Gastrocnemius medialis (tissue), 4 donors: ENCODE results near the gene OR51S1. TPM values are rescaled to one million over a fixed set of nuclear protein-coding genes. Genes with fewer than 3 reads are reported as not detected.

Source experiments
- ATAC-seq, 2 donors: fragments of 150-250 bp; one replicate each; pipeline ENCODE4 v1.9.1; 2016
- DNase-seq, 2 donors: peaks; one replicate each; pipeline ENCODE4 v3.0.0-alpha.2; 2019
- H3K27ac ChIP-seq, 4 donors: fragments of 200-600 bp; sonication (generic); 1 replicate in 1 of 4; 2 replicates in 3 of 4; pipeline ENCODE4 v1.5.1; 2016 to 2018; ENCODE audit warnings: mild to moderate bottlenecking in 2 of 4, moderate library complexity in 1 of 4
- H3K27me3 ChIP-seq, 3 donors: fragments of 200-600 bp; sonication (generic) in 2 of 3; 1 replicate in 1 of 3; 2 replicates in 2 of 3; pipeline versions ENCODE4 v1.5.1 to v1.6.0; 2016 to 2019; ENCODE audit warnings: mild to moderate bottlenecking in 1 of 3, moderate library complexity in 1 of 3
- H3K36me3 ChIP-seq, 2 donors: fragments of 200-600 bp; sonication (generic) in 1 of 2; one replicate each; pipeline ENCODE4 v1.5.1; 2017 to 2018
- H3K4me1 ChIP-seq, 2 donors: fragments of 200-600 bp; sonication (generic) in 1 of 2; one replicate each; pipeline ENCODE4 v1.5.1; 2016 to 2017; ENCODE audit warnings: mild to moderate bottlenecking in 2 of 2
- H3K4me3 ChIP-seq, 4 donors: fragments of 200-600 bp; sonication (generic) in 3 of 4; 1 replicate in 1 of 4; 2 replicates in 3 of 4; pipeline ENCODE4 v1.5.1; 2016 to 2019; ENCODE audit warnings: mild to moderate bottlenecking in 2 of 4
- H3K9me3 ChIP-seq, 3 donors: fragments of 200-600 bp; sonication (generic) in 2 of 3; 1 replicate in 1 of 3; 2 replicates in 2 of 3; pipeline ENCODE4 v1.5.1; 2016 to 2019
- CTCF ChIP-seq, 5 experiments: fragments of 450-650 bp in 3 of 5; fragments of 200-600 bp in 2 of 5; sonication (generic) in 2 of 5; IDR thresholded peaks in 4 of 5; conservative IDR thresholded peaks in 1 of 5; 1 replicate in 4 of 5; 2 replicates in 1 of 5; pipeline ENCODE4 v1.5.1; 2016 to 2019; ENCODE audit warnings: antibody characterized with exemption in 5 of 5, mild to moderate bottlenecking in 3 of 5, moderate library complexity in 3 of 5
- POLR2A ChIP-seq, 2 donors: fragments of 450-650 bp; IDR thresholded peaks; one replicate each; pipeline ENCODE4 v1.6.1; 2017; ENCODE audit warnings: antibody characterized with exemption in 2 of 2, mild to moderate bottlenecking in 2 of 2, moderate library complexity in 2 of 2
- in situ Hi-C, 4 donors: fragments of 200-750 bp; cut with MboI; loops; one replicate each; pipeline versions ENCODE4 v1.15.0 to v1.8.0; 2017; ENCODE audit warnings: low sequenced_read_pairs in 4 of 4
- intact Hi-C: fragments of 100-400 bp; cut with DNase I; formaldehyde crosslinking; loops from one replicate; pipeline ENCODE4 v1.15.1; 2023; ENCODE audit warnings: low total_unique reads
- total RNA-seq, 4 donors: library from RNA; depleted of rRNA; stranded (reverse); fragments of >200 nt; gene quantifications; one replicate each; pipeline versions ENCODE4 v1.1.0 to v1.2.3, GENCODE V29; 2016

Gene OR51S1
- total RNA-seq, 4 donors from 2014 or later: not detected

GRCh38 chr11:4798427-4799183 is 50.4 kb downstream of the OR51S1 start:
- no peak for ATAC-seq
- Histone ChIP-seq H3K36me3 (no peaks in the 10 kb centered on the region), H3K27me3 (no peaks in the 10 kb centered on the region), H3K4me1 (no peaks in the 10 kb centered on the region), H3K27ac (no peak overlapping the region), H3K9me3 (no peaks in the 10 kb centered on the region), H3K4me3 (no peak overlapping the region)
- in situ Hi-C loops (no loop called here), intact Hi-C loops (no loop called here)
- TF ChIP-seq CTCF (IDR thresholded peaks at IDR 0.05 in 4 of 5, conservative IDR thresholded peaks at IDR 0.05 in 1 of 5) (no peak), POLR2A (IDR thresholded peaks at IDR 0.05) (no peak)
- DNase-seq: no peak

Other genes with a start within 250 kb of the OR51S1 start
- 1 to 10 TPM; 5.8 to 6.3 (median 6.0) TPM for gene TRIM68, start 241.0 kb downstream of the OR51S1 start, total RNA-seq
- gene OR51D1, start 211.7 kb downstream of the OR51S1 start, total RNA-seq: not detected
- 1 to 10 TPM in 1 of 4 donors, under 1 TPM in 3; 0.12 to 1.2 (median 0.25) TPM for gene OR51E1, start 205.2 kb downstream of the OR51S1 start, total RNA-seq
- gene OR51E2, start 151.4 kb downstream of the OR51S1 start, total RNA-seq: under 1 TPM in 1 of 4 donors, not detected in 3; 0.24 TPM
- gene MMP26, start 144.4 kb downstream of the OR51S1 start, total RNA-seq: not detected
- gene OR51F1, start 79.3 kb downstream of the OR51S1 start, total RNA-seq: not detected
- not detected for gene OR52R1, start 44.8 kb downstream of the OR51S1 start, total RNA-seq
- gene OR51F2, start 27.9 kb downstream of the OR51S1 start, total RNA-seq: not detected
- gene OR51T1, start 32.7 kb upstream of the OR51S1 start, total RNA-seq: not detected
- not detected for gene OR51A7, start 54.6 kb upstream of the OR51S1 start, total RNA-seq
- gene OR51G2, start 70.1 kb upstream of the OR51S1 start, total RNA-seq: not detected
- gene OR51G1, start 75.1 kb upstream of the OR51S1 start, total RNA-seq: not detected
- not detected for gene OR51A4, start 98.4 kb upstream of the OR51S1 start, total RNA-seq
- not detected for gene OR51A2, start 106.5 kb upstream of the OR51S1 start, total RNA-seq
- not detected for gene OR51L1, start 145.6 kb upstream of the OR51S1 start, total RNA-seq
- not detected for gene OR52J3, start 197.3 kb upstream of the OR51S1 start, total RNA-seq
- gene OR52E2, start 210.4 kb upstream of the OR51S1 start, total RNA-seq: not detected
- not detected for gene OR52E1, start 220.4 kb upstream of the OR51S1 start, total RNA-seq